ENCODE measurements around the gene SGTA.

DNA sequence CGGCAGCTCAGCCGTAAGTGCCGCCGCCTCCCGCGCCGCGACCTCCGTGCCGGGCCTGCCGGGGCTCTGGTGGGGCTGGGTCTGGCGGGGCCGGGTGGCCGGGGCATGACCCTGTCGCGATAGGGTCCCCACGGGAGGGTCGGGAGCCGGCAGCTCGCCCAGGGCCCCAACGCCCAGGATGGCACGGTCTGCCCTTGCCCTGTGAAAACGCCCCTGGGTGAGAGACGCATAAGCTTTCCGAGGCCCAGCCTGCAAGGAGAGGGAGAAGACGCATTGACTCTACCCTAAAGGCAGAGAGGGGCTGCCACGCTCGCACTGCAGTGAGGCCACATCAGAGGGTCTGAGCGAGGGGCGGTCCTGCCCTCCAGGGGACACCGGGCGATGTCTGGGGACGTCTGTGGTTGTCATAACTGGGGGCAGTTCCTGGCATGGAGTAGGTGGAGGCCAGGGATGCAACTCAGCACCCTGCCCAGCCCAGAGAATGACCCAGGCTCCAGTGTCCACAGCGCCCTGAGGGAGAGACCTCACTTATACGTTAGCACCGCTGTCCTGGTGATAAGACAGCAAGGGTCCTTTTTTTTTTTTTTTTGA lies 37.1 kb upstream of the SGTA start:
- TF ChIP-seq, protein P1, sequence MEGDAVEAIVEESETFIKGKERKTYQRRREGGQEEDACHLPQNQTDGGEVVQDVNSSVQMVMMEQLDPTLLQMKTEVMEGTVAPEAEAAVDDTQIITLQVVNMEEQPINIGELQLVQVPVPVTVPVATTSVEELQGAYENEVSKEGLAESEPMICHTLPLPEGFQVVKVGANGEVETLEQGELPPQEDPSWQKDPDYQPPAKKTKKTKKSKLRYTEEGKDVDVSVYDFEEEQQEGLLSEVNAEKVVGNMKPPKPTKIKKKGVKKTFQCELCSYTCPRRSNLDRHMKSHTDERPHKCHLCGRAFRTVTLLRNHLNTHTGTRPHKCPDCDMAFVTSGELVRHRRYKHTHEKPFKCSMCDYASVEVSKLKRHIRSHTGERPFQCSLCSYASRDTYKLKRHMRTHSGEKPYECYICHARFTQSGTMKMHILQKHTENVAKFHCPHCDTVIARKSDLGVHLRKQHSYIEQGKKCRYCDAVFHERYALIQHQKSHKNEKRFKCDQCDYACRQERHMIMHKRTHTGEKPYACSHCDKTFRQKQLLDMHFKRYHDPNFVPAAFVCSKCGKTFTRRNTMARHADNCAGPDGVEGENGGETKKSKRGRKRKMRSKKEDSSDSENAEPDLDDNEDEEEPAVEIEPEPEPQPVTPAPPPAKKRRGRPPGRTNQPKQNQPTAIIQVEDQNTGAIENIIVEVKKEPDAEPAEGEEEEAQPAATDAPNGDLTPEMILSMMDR (IDR thresholded peaks at IDR 0.05; ENCODE audit: low read length) = no peak
- no peak for TF ChIP-seq EZH2 (IDR thresholded peaks at IDR 0.05; ENCODE audit: borderline replicate concordance, low read length)

Data from OCI-LY1 (cell line).